GM12872 (cell line): ENCODE measurements around the gene ANP32A.
A peak's percentile ranks its signal among the peaks of the same experiment; 100 is the strongest.

Experiments used
- CTCF ChIP-seq: IDR thresholded peaks from 3 replicates; pipeline ENCODE4 v1.5.1; 2011; ENCODE audit warnings: low read depth, mild to moderate bottlenecking, low read length, moderate library complexity; ENCODE audit not compliant: insufficient read depth

ANP32A gene

DNA sequence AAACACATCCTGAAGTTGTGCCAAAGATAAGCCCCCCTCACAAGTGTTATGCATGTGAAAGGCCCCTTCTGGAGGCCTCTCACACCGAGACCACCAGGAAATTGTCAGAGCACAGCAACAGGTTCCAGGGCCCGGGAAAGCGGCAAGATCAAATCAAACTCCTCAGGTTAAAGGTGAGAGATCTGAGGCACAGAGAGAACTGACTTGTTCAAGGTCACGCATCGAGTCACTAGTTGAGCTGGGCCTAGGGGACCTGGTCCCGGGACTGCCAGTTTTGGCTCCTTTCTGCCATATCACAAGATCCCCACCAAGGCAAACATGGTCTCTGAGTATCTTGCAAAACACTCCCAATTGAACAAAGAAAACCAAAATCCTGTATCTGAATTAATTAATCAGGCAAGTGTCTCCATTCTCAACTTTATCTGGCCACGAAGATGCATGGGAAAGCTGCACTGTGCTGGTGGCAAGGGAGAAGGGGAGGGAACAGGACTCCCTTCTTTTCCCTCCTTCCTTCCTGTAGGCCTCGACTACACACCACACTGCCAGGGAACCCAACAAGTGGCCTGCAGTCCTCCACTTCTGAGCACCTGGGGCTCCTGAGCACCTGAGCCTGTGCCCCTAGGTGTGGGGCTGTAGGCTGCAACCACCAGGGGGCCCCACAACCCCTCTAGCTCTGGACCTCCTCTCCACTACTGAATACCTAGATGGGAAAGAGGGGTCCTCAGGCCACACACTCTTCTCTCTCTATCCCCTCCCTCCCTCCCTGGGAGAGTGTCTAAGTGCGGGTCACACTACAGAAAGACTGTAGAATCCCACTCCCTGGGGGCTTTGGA lies 37.3 kb downstream of the ANP32A start:
- TF ChIP-seq CTCF: peak; percentile 80

DNA sequence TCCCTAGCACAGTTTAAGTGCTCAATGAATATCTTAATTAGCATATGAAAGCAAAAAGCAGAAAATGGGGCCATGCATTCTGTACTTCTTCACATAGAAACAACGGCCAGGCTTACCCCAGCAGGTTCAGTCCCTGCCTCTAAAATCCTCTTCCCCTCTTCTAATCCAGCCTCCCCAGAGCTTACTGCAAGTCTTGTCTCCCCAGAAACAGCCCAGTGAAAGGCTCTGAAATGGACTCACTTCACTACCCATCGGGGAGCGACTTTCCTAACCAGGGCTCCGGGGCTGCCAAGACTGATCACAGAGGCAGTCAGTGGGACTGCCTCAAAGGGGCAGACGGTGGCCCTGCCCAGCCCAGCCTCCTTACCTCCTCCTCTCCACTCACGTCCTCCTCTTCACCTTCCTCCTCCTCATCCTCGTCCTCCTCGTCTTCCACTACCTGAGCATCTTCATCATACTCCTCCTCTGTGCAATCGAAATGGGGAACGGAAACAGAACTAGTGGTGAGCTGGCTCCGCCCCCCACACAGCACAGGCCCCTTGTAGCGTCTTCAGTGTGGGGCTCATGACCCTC lies 38.0 kb downstream of the ANP32A start:
- no peak for TF ChIP-seq CTCF

DNA sequence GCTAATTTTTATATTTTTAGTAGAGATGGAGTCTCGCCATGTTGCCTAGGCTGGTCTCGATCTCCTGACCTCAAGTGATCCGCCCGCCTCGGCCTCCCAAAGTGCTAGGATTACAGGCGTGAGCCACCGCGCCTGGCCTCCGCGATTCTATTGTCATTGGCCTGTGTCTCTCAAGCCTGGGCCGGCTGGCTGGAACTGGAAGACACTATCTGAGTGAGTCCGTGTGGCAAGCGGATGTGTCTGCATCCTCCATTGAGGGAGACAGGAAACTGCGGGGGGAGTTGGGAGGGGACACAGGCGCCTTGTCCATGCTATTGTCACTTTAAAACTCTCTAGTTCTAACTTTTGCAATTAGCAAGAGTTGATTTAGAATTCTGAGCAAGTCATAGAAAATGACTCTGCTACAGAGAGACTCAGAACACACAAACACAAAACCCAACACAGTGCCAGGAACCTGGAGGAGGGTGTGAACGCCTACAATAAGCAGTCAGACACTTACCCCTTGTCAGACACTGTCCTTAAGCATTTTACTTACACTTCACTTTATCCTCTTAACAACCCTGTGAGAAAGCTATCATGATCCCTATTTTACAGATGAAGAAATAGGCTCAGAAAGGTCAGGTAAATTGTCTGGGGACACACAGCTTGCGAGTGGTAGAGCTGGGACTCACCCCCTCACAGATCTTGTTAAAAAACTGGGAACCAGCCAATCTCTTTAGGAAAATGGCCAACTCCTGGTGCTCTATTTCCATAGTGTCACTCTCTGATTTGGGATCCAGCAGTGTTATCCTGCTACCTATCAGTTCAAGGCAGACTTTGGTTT lies 38.7 kb downstream of the ANP32A start:
- no peak for TF ChIP-seq CTCF

DNA sequence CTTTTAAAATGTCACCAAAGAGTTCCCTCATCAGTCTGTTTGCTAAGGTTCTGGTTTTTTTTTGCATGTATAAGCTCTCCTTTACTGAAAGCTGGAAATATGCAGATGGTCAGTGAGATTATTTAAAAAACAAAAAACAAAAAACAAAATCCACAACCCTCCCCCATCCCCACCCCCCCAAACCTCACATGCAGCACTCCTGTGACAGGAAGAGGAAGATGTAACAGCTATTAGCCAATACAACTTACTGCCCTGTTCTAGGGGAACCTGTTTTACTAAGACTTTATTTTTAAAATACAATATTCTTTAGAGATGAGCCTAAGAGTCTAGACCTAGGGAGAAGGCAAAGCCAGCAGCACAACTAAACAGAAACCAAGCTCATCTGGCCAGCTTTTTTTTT lies 39.5 kb downstream of the ANP32A start:
- no peak for TF ChIP-seq CTCF

- TF ChIP-seq CTCF: no peak
These were observed 41.8 kb downstream of the ANP32A start for GRCh38 chr15:68778876-68779275.

GRCh38 chr15:68776477-68777270 lies 44.0 kb downstream of the ANP32A start:
- TF ChIP-seq CTCF: no peak
